GM12875 (cell line): Measurements from ENCODE around the gene TSPO2.

Source experiments
- H3K4me3 ChIP-seq: one replicate; pipeline ENCODE4 v1.5.1; 2011; ENCODE audit warnings: low read depth, low read length, control low read depth
- TF ChIP-seq, protein P1 (sequence below): IDR thresholded peaks from 2 replicates; pipeline ENCODE4 v1.5.1; 2011; ENCODE audit warnings: low read depth, mild to moderate bottlenecking, control low read depth, inconsistent platforms, low read length, moderate library complexity, borderline replicate concordance; ENCODE audit not compliant: insufficient read depth

The TSPO2 gene

DNA sequence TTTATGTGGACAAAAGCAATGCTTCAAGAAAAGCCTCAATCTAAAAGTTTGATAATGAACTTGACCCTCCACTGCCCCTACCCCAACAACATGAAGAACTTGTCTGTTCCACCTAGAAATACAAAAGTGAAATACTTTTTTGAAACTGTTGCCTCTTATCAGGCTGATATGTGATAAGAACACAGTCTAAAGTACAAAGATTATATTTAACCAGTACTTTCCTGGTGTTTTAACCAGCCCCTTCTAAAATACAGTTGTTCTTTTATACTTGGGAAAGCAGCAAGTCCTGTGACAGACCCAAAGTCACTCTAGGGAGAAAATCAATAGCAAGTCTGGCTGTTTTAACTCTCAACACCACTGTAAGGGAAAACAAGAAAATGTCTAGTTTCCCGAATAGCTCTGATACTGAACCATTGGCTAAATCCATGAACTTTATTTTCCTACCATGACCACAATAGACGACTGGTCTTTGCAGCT lies 23.3 kb downstream of the TSPO2 start:
- no peak overlapping the region for H3K4me3 ChIP-seq
- TF ChIP-seq, protein P1, sequence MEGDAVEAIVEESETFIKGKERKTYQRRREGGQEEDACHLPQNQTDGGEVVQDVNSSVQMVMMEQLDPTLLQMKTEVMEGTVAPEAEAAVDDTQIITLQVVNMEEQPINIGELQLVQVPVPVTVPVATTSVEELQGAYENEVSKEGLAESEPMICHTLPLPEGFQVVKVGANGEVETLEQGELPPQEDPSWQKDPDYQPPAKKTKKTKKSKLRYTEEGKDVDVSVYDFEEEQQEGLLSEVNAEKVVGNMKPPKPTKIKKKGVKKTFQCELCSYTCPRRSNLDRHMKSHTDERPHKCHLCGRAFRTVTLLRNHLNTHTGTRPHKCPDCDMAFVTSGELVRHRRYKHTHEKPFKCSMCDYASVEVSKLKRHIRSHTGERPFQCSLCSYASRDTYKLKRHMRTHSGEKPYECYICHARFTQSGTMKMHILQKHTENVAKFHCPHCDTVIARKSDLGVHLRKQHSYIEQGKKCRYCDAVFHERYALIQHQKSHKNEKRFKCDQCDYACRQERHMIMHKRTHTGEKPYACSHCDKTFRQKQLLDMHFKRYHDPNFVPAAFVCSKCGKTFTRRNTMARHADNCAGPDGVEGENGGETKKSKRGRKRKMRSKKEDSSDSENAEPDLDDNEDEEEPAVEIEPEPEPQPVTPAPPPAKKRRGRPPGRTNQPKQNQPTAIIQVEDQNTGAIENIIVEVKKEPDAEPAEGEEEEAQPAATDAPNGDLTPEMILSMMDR: no peak

DNA sequence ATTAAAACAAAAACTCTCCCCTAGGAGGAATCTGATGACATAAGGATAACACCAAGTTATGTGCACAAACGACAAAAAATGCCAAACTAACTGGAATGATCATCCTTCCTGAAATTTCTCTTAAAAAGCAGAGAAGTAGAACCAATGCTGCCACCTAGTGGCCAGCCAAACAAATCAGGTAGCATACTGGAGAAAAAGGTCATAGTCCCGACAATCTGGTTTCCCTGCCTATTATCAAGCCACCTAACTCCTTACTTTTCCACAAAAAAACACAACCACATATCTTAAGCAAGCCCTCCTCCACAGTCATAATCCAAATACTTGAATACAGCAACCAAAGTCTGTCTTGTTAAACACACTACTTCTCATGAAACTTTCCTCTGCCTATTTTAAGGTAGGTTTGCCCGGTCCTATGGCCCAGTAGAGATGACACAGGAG lies 24.6 kb downstream of the TSPO2 start:
- TF ChIP-seq, protein P1: peak; percentile 71
- no peak overlapping the region for H3K4me3 ChIP-seq

DNA sequence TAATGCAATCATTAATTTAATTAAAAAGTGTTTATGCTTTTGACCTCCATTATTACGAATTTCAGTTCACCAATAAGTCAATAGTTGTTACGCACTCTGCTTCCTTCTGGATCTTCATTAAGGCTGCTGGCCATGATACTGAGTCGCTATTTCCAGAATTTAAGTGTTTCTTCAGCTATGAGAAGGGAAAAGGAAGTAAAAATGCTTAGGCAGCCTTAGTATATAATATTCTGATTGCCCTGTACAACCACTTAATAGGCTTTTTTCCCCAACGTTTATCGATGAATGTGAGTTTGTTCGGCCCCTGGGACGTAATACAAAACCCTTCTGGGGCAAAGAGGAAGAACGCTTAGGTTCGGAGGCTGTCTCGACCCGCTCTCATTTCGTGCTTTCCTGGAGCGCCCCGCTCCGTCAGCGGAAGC lies 29.2 kb downstream of the TSPO2 start:
- TF ChIP-seq, protein P1: no peak
- H3K4me3 ChIP-seq: peak overlapping the region; percentile 48

DNA sequence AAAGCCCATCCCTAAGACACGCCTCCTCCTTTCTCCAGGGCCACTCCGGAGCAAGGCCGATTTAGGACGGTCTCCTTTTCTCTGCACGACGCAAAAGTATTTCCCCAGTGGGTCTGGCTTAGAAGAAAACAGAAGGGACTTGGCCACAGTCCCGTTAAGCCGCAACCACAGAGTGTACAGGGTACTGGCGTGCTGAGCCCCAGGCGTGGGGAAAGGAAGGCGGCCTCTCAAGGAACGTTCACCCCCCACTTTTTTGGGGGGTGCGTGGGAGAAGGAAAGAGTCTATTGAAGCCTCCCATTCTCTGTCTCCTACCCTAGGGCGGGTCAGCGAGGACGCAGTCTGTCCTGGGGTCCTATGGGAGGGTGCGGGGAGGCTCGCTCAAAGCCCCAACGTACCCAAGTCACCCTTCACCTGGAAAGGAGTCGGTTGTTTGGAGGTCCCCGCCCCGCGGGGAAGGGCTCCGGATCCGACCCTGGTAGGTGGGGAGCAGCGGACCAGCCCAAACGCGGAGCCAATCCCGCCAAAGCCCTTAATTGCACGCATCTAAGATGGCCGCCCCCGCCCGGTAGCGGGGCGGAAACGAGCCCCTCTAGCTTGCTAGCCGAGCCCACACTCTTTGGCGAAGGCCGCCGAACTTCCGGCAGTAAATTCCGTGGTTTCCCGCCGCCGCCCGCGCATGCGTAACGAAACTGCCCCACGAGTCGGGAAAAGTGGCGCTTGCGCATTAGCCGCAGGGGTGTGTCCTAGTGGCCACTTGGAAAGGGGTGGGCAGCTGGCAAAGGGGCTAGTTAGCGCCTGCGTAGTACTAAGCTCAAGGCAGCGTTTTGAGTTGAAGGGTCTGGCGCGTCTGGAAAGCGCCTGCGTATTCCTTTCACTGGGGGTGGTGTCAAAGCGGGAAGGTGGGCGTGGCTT lies 29.9 kb downstream of the TSPO2 start, which contains the start of gene OARD1:
Gene OARD1, minus strand, starts transcription at position 434 of the 913 bp plus-strand sequence. CDS start 722 bp downstream, outside the sequence.
- peak within 1 kb of the TSS; percentile 90 for H3K4me3 ChIP-seq
- TF ChIP-seq, protein P1: no peak

DNA sequence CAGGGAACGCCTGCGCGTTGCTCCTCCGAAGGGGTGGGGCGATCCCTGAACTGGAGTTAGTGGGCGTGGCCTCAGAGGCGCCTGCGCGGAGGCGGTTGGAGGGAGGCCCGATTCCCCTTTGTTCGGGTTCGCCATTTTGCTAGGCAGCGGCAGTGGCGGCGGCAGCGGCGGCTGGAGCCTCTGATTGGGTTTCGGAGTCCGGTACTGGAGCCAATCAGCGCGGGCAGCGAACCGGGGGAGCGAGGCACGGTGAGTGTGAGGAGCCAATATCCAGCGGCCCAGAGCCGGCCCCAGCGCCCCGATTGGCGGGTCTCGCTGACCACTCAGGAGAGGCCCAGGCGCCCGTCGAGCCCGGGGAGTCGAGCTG lies 30.6 kb downstream of the TSPO2 start, which contains the start of gene NFYA:
Gene NFYA, plus strand, starts transcription at position 139 of the 367 bp plus-strand sequence. CDS start 6,116 bp downstream, outside the sequence.
- H3K4me3 ChIP-seq: peak within 1 kb of the TSS; percentile 90

DNA sequence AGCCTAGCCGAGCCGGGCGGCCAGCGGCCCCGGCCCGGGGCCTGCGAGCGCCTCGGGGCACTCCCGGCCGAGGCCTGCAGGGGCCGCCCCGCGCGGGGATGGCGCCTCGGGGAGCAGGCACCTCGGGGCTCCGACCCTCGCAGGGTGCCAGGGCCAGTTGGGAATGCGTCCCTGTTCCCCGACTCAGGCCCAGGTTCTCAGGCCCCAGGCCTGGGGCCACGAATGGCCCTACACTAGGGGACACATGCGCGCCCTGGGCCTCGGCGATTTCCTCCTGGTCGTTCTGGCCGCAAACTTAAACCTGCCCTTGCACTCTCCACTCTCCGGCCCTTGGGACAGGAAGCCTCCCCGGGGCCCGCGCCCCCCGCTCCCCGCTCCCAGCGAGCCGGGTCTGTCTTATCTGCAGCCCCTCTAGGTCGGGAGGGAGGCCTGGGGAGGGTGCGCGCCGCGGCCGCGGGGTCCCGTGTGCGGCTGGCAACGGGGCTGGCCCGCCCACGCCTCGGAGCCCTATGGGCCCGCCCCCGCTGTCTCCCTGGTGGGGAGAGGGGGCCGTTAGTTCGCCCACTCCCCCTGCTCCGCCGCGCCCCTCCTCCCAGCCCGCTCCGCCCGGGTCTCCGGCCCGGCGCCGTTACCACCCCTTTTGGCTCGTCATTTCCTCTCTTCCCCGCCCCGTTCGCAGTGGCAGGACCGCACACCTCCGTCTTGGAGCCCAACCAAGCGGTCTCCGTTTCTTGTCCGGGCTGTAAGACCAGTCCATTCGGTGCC lies 31.1 kb downstream of the TSPO2 start:
- TF ChIP-seq, protein P1: peak; percentile 43
- peak overlapping the region; percentile 90 for H3K4me3 ChIP-seq

More for the DNA sequence above, 30.6 kb downstream of the TSPO2 start, which contains the start of gene NFYA:
- TF ChIP-seq, protein P1: no peak
